ENCODE results near the gene EIF4E3. TPM values are rescaled to one million over a fixed set of nuclear protein-coding genes. Genes with fewer than 3 reads are reported as not detected.

Gene EIF4E3
- polyA plus RNA-seq, 1 donor from 2014 or later: 11.4 TPM

GRCh38 chr3:71681224-71681668 lies 44.0 kb downstream of the EIF4E3 start:
- no peak overlapping the region for H2AFZ ChIP-seq (ENCODE audit: low read depth, low read length)
- no peak overlapping the region for H3K9ac ChIP-seq (ENCODE audit: low read length)
- H3K27ac ChIP-seq (ENCODE audit: low read length): no peak overlapping the region
- H3K9me3 ChIP-seq (ENCODE audit: low read length): no peaks in the 10 kb centered on the region
- TF ChIP-seq EZH2 (IDR thresholded peaks at IDR 0.05; ENCODE audit: borderline replicate concordance, insufficient read depth, low read length, poor library complexity, severe bottlenecking): no peak
- TF ChIP-seq REST (IDR thresholded peaks at IDR 0.05; ENCODE audit: borderline replicate concordance): no peak
- TF ChIP-seq CTCF (IDR thresholded peaks at IDR 0.05; ENCODE audit: poor library complexity, severe bottlenecking): peak; percentile 71
- TF ChIP-seq EP300 (conservative IDR thresholded peaks at IDR 0.05; ENCODE audit: poor library complexity, severe bottlenecking): no peak
- TF ChIP-seq RAD21 (conservative IDR thresholded peaks at IDR 0.05): peak; percentile 76
- no peak for TF ChIP-seq MXI1 (conservative IDR thresholded peaks at IDR 0.05; ENCODE audit: poor library complexity, severe bottlenecking)
- peak; percentile 74 for TF ChIP-seq SMC3 (conservative IDR thresholded peaks at IDR 0.05; ENCODE audit: poor library complexity)
- no peaks in the 10 kb centered on the region for H3F3A ChIP-seq (ENCODE audit: insufficient read depth, low read length, poor library complexity, severe bottlenecking)
- no peak overlapping the region for H3K4me3 ChIP-seq (ENCODE audit: low read length)
- no peaks in the 10 kb centered on the region for H3K79me2 ChIP-seq (replicated peaks; ENCODE audit: insufficient read depth, low read length)
- no peaks in the 10 kb centered on the region for H3K27me3 ChIP-seq (ENCODE audit: insufficient read depth, low read depth, low read length)
- H3K9me2 ChIP-seq (ENCODE audit: insufficient read depth, low read length): no peaks in the 10 kb centered on the region
- H4K20me1 ChIP-seq (ENCODE audit: insufficient read depth): no peaks in the 10 kb centered on the region
- no peak overlapping the region for H3K4me2 ChIP-seq (ENCODE audit: low read length)
- no peaks in the 10 kb centered on the region for H3K36me3 ChIP-seq (ENCODE audit: insufficient read depth, low read length)

- Histone ChIP-seq H3K27me3 (ENCODE audit: insufficient read depth, low read depth, low read length) (no peaks in the 10 kb centered on the region), H3K79me2 (replicated peaks; ENCODE audit: insufficient read depth, low read length) (no peaks in the 10 kb centered on the region), H3F3A (ENCODE audit: insufficient read depth, low read length, poor library complexity, severe bottlenecking) (no peaks in the 10 kb centered on the region), H3K27ac (ENCODE audit: low read length) (no peak overlapping the region), H2AFZ (ENCODE audit: low read depth, low read length) (no peak overlapping the region), H3K36me3 (ENCODE audit: insufficient read depth, low read length) (no peaks in the 10 kb centered on the region), H3K9me2 (ENCODE audit: insufficient read depth, low read length) (no peaks in the 10 kb centered on the region), H4K20me1 (ENCODE audit: insufficient read depth) (no peaks in the 10 kb centered on the region), H3K4me3 (ENCODE audit: low read length) (no peak overlapping the region), H3K4me2 (ENCODE audit: low read length) (no peak overlapping the region), H3K9ac (ENCODE audit: low read length) (no peak overlapping the region), H3K9me3 (ENCODE audit: low read length) (no peaks in the 10 kb centered on the region)
- TF ChIP-seq EZH2 (IDR thresholded peaks at IDR 0.05; ENCODE audit: borderline replicate concordance, insufficient read depth, low read length, poor library complexity, severe bottlenecking) (no peak), POLR2AphosphoS5 (IDR thresholded peaks at IDR 0.05) (no peak), MXI1 (conservative IDR thresholded peaks at IDR 0.05; ENCODE audit: poor library complexity, severe bottlenecking) (no peak), TAF1 (IDR thresholded peaks at IDR 0.05; ENCODE audit: low read depth) (no peak), RAD21 (conservative IDR thresholded peaks at IDR 0.05) (no peak), CTCF (IDR thresholded peaks at IDR 0.05; ENCODE audit: poor library complexity, severe bottlenecking) (no peak), REST (IDR thresholded peaks at IDR 0.05; ENCODE audit: borderline replicate concordance) (no peak), SMC3 (conservative IDR thresholded peaks at IDR 0.05; ENCODE audit: poor library complexity) (no peak), EP300 (conservative IDR thresholded peaks at IDR 0.05; ENCODE audit: poor library complexity, severe bottlenecking) (no peak)
Observed at GRCh38 chr3:71680603-71681002, 44.6 kb downstream of the EIF4E3 start.

All from neural cell (in vitro differentiated cells).